Gastroesophageal sphincter (tissue), 3 donors: Measurements from ENCODE around the gene YAP1.

Experiments
- CTCF ChIP-seq, 4 experiments: fragments of 200-600 bp in 2 of 4; fragments of 450-650 bp in 2 of 4; sonication (generic) in 1 of 4; IDR thresholded peaks; one replicate each; pipeline ENCODE4 v1.5.1; 2017 to 2019; ENCODE audit warnings: antibody characterized with exemption in 4 of 4, mild to moderate bottlenecking in 2 of 4, moderate library complexity in 2 of 4
- EP300 ChIP-seq: sonication (generic); formaldehyde crosslinking; IDR thresholded peaks from one replicate; pipeline ENCODE4 v1.6.1; 2017; ENCODE audit warnings: antibody characterized with exemption, mild to moderate bottlenecking
- POLR2AphosphoS5 ChIP-seq: sonication (generic); formaldehyde crosslinking; IDR thresholded peaks from one replicate; pipeline ENCODE4 v1.6.1; 2017; ENCODE audit warnings: antibody characterized with exemption

DNA sequence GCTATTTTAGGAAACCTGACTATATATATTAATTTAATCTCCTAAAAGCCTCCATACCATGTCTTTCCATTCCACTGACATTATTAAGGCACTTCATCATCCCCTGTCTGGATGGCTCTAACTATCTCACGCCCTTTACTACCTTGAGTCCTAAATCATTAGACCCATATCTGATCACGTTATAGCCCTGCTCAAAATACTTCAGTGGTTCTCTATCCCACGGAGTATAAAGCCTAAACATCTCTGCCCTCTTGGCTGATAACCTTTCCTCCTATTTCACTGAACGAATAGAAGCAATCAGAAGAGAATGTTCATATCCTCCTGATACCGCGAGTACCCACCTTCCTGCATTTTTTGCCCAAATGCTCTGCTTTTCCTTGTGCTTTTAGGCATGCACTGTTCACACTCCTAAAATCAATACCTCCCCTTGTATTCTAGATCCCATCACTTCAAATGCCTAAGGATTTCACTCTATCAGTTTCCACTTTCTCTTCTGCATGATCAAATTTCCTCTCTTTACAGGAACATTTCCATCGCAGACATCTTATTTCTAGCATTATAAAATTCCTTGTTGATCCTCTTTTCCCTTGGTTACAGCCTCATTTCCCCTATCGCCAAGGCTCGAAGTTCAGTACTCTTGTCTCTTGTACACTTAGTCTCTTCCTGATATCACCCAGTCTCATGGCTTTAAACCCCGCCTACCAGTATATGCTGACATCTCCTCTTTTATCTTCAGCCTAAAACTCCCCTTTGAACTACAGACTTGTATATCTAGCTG, 162.0 kb downstream of the YAP1 start:
- TF ChIP-seq CTCF (IDR thresholded peaks at IDR 0.05) (no peak), EP300 (no peak), POLR2AphosphoS5 (no peak)
